HepG2 (cell line): ENCODE results near the gene ATP1A1. TPM values are rescaled to one million over a fixed set of nuclear protein-coding genes. Genes with fewer than 3 reads are reported as not detected.
A peak's percentile ranks its signal among the peaks of the same experiment; 100 is the strongest.

Source experiments
- ATAC-seq: fragments of 200-7000 bp; cut with Tn5 transposase; 3 replicates; pipeline ENCODE4 v1.9.1; 2020; ENCODE audit warnings: mild to moderate bottlenecking, moderate library complexity
- BruUV-seq: library from RNA; stranded (reverse); fragments of 400-500 nt; replicated peaks from 2 replicates; lab custom pipeline; 2021; lab: Mats Ljungman, UMichigan
- CTCF ChIA-PET: fragments of 300-600 bp; formaldehyde crosslinking; extraction: SDS; loops from one replicate; lab custom pipeline; 2021; ENCODE audit warnings: low total read pairs, inconsistent platforms, low intra/inter-chr PET ratio; lab: Yijun Ruan, JAX
- POLR2A ChIA-PET: fragments of 350-600 bp; sonication (Branson Sonifier 250); formaldehyde crosslinking; loops from one replicate; lab custom pipeline; 2020; ENCODE audit warnings: antibody characterized with exemption, inconsistent platforms; lab: Yijun Ruan, JAX
- DNase-seq: peaks from one replicate; pipeline ENCODE4 v3.0.0-alpha.2; 2015; ENCODE audit warnings: low spot score
- FAIRE-seq: peaks from 3 replicates; lab custom pipeline; 2011; peaks lifted over from hg19 to GRCh38; lab: Jason Lieb, UNC
- H2AFZ ChIP-seq: one replicate; pipeline ENCODE4 v1.6.1; 2011; ENCODE audit warnings: low read length, inconsistent platforms
- H3K27ac ChIP-seq: fragments of 300-600 bp; 3 replicates; pipeline ENCODE4 v1.8.0; 2011; ENCODE audit warnings: mixed run types, mild to moderate bottlenecking, mixed read lengths, low read length, inconsistent platforms; ENCODE audit not compliant: insufficient read depth; ENCODE audit errors: extremely low read length
- H3K27me3 ChIP-seq, 2 experiments: fragments of 200-600 bp in 1 of 2; 2 replicates in 1 of 2; 3 replicates in 1 of 2; pipeline versions ENCODE4 v1.6.0 to v1.8.0; 2011; ENCODE audit warnings: low read length in 2 of 2, mild to moderate bottlenecking in 2 of 2, moderate library complexity in 2 of 2, inconsistent platforms in 1 of 2; ENCODE audit not compliant: insufficient read depth in 2 of 2, control insufficient read depth in 1 of 2
- H3K36me3 ChIP-seq, 2 experiments: fragments of 200-600 bp in 1 of 2; replicated peaks in 1 of 2; 2 replicates in 1 of 2; 3 replicates in 1 of 2; pipeline versions ENCODE4 v1.5.1 to v1.8.0; 2011; ENCODE audit warnings: low read length in 2 of 2, inconsistent platforms in 1 of 2; ENCODE audit not compliant: insufficient read depth in 2 of 2, control insufficient read depth in 1 of 2
- H3K4me1 ChIP-seq: 2 replicates; pipeline ENCODE4 v1.5.1; 2012; ENCODE audit warnings: low read length, inconsistent platforms; ENCODE audit not compliant: insufficient read depth
- H3K4me2 ChIP-seq: 2 replicates; pipeline ENCODE4 v1.6.0; 2011; ENCODE audit warnings: low read depth, low read length, inconsistent platforms
- H3K4me3 ChIP-seq, 3 experiments: fragments of 200-600 bp in 1 of 3; sonication (generic), shearing (Covaris generic) in 1 of 3; replicated peaks in 1 of 3; 2 replicates each; pipeline ENCODE4 v1.5.1; 2011 to 2016; ENCODE audit warnings: low read length in 3 of 3, inconsistent platforms in 2 of 3, low read depth in 2 of 3, mild to moderate bottlenecking in 2 of 3, control low read depth in 1 of 3, mixed read lengths in 1 of 3; ENCODE audit not compliant: insufficient read depth in 1 of 3
- H3K79me2 ChIP-seq: one replicate; pipeline ENCODE4 v1.6.1; 2011; ENCODE audit warnings: low read length, inconsistent platforms; ENCODE audit not compliant: insufficient read depth
- H3K9ac ChIP-seq: 2 replicates; pipeline ENCODE4 v1.6.0; 2011; ENCODE audit warnings: mild to moderate bottlenecking, low read depth, low read length, inconsistent platforms; ENCODE audit not compliant: insufficient read depth
- H3K9me3 ChIP-seq: 2 replicates; pipeline ENCODE4 v1.5.1; 2012; ENCODE audit warnings: mild to moderate bottlenecking, low read length
- H4K20me1 ChIP-seq: 2 replicates; pipeline ENCODE4 v1.6.0; 2011; ENCODE audit warnings: inconsistent platforms, mild to moderate bottlenecking, low read length, moderate library complexity; ENCODE audit not compliant: insufficient read depth
- FOXO1 ChIP-seq: sonication (generic); formaldehyde crosslinking; IDR thresholded peaks from 2 replicates; pipeline ENCODE4 v1.4.0; 2020; ENCODE audit warnings: missing genetic modification reagents
- KDM6A ChIP-seq: IDR thresholded peaks from 2 replicates; pipeline ENCODE4 v1.6.1; 2016; ENCODE audit warnings: low read depth
- KLF13 ChIP-seq: sonication (generic); formaldehyde crosslinking; IDR thresholded peaks from 2 replicates; pipeline ENCODE4 v1.4.0; 2020; ENCODE audit warnings: mild to moderate bottlenecking, missing genetic modification reagents
- MTF1 ChIP-seq: sonication (generic); formaldehyde crosslinking; IDR thresholded peaks from 2 replicates; pipeline ENCODE4 v1.5.0; 2020; ENCODE audit warnings: missing genetic modification reagents
- ZNF24 ChIP-seq: fragments of 450-650 bp; IDR thresholded peaks from 2 replicates; pipeline ENCODE4 v1.6.1; 2017; ENCODE audit warnings: antibody characterized with exemption, mild to moderate bottlenecking
- ZNF430 ChIP-seq: sonication (generic); formaldehyde crosslinking; IDR thresholded peaks from 2 replicates; pipeline ENCODE4 v1.9.0; 2021; ENCODE audit warnings: mild to moderate bottlenecking, missing genetic modification reagents
- ZNF563 ChIP-seq: sonication (generic); formaldehyde crosslinking; IDR thresholded peaks from 2 replicates; pipeline ENCODE4 v1.8.0; 2022; ENCODE audit warnings: mild to moderate bottlenecking, moderate library complexity, missing genetic modification reagents
- ZNF572 ChIP-seq: sonication (generic); formaldehyde crosslinking; IDR thresholded peaks from 2 replicates; pipeline ENCODE4 v1.5.1; 2020; ENCODE audit warnings: mild to moderate bottlenecking, missing genetic modification reagents
- ZNF761 ChIP-seq: sonication (generic); formaldehyde crosslinking; conservative IDR thresholded peaks from 2 replicates; pipeline ENCODE4 v1.4.0; 2020; ENCODE audit warnings: mild to moderate bottlenecking, missing genetic modification reagents
- WGBS: methylation state at CpG from one replicate; pipeline ENCODE4 v1.1.6; 2017; ENCODE audit warnings: low lambda C conversion rate; 5-methylcytosine and 5-hydroxymethylcytosine counted together
- in situ Hi-C: cut with HindIII; loops from 2 replicates; pipeline ENCODE4 v1.10.0; 2017; ENCODE audit warnings: low pct_unique_long_range_greater_than_20kb; ENCODE audit not compliant: extremely low pct_ligation_motif_present
- intact Hi-C: fragments of 100-400 bp; cut with micrococcal nuclease; formaldehyde crosslinking; loops from one replicate; pipeline ENCODE4 v1.10.0; 2022; ENCODE audit not compliant: unreplicated experiment
- polyA plus RNA-seq, 8 experiments: library from polyadenylated mRNA; depleted of rRNA in 3 of 8; stranded (reverse) in 7 of 8; unstranded in 1 of 8; fragments of >200 nt; fragmentation: Illumina TruSeq in 4 of 8; extraction: Trizol in 4 of 8; gene quantifications; 2 replicates each; pipeline versions ENCODE4 v1.2.1 to v1.2.3, GENCODE V29; 2011 to 2016; ENCODE audit warnings: low read depth in 4 of 8, missing spikeins in 1 of 8, mixed read lengths in 1 of 8; ENCODE audit not compliant: insufficient read depth in 1 of 8
- total RNA-seq, 5 experiments: library from RNA; depleted of rRNA; stranded (reverse); fragments of >200 nt; fragmentation: Illumina TruSeq; extraction: Trizol; gene quantifications; 2 replicates each; pipeline ENCODE4 v1.2.3, GENCODE V29; 2016; ENCODE audit warnings: low read depth in 1 of 5
- TF ChIP-seq, protein P1 (sequence below): sonication (generic); formaldehyde crosslinking; IDR thresholded peaks from 2 replicates; pipeline ENCODE4 v1.8.0; 2022; ENCODE audit warnings: missing genetic modification reagents, mild to moderate bottlenecking, moderate library complexity, borderline replicate concordance
- TF ChIP-seq, protein P2 (sequence below): sonication (generic); formaldehyde crosslinking; IDR thresholded peaks from 2 replicates; pipeline ENCODE4 v1.8.0; 2023; ENCODE audit warnings: mild to moderate bottlenecking, missing genetic modification reagents
- TF ChIP-seq, protein P3 (sequence below): sonication (generic); formaldehyde crosslinking; IDR thresholded peaks from 2 replicates; pipeline ENCODE4 v1.8.0; 2022; ENCODE audit warnings: missing genetic modification reagents, low read depth, mild to moderate bottlenecking, borderline replicate concordance

Gene ATP1A1
- total and polyA plus RNA-seq, 2 of the 13 experiments (the other 11 are each of a cell fraction or from before 2014, with no cell fraction given) = 280 to 705 TPM

DNA sequence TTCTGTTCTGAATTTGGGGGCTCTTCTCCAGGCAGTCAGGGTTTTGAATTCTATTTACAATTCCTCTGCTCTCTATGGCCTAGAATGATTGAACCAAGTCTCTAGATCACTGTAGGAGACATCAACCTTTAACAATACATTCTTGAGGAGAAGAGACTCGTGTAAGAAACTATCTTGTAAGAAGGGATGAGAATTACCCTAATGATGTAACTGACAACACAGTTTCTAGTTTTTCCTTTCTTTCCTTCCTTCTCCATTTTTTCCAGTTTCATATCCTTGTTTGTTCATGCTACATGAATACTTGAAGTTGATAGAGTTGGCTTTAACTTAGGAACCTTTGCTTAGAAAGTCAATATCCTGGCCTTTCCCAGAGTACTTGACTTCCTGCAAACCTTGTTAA is 1.3 kb upstream of the ATP1A1 start (continued):
- TF ChIP-seq MTF1 (CRISPR knock-in tag) (no peak), ZNF563 (CRISPR knock-in tag) (no peak), ZNF24 (no peak)
- TF ChIP-seq, protein P1, sequence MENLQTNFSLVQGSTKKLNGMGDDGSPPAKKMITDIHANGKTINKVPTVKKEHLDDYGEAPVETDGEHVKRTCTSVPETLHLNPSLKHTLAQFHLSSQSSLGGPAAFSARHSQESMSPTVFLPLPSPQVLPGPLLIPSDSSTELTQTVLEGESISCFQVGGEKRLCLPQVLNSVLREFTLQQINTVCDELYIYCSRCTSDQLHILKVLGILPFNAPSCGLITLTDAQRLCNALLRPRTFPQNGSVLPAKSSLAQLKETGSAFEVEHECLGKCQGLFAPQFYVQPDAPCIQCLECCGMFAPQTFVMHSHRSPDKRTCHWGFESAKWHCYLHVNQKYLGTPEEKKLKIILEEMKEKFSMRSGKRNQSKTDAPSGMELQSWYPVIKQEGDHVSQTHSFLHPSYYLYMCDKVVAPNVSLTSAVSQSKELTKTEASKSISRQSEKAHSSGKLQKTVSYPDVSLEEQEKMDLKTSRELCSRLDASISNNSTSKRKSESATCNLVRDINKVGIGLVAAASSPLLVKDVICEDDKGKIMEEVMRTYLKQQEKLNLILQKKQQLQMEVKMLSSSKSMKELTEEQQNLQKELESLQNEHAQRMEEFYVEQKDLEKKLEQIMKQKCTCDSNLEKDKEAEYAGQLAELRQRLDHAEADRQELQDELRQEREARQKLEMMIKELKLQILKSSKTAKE (CRISPR knock-in tag) = no peak

DNA sequence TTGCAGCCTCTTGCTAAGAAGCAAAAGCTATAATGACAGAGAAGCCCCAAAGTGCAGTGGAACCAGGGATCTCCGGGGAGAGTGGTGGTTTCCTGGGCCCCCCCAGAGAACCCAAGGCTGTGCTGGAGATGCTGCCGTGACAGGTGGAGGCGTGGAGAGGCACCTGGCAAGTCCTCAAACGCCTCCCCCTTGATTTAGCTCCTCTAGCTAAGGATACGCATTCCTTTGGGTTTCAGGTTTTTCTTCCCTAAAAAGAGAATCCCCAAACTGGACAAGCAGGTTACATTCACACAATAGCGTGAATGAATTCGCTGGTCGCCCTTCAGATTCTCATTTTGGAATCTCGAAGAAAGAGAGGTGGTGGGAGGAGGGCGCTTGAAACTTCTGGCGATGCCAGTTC is 853 bp upstream of the ATP1A1 start:
- peaks cover 45% of the 10 kb centered on the region for H3K4me1 ChIP-seq
- H2AFZ ChIP-seq = no peak overlapping the region
- H3K4me3 ChIP-seq = peak overlapping the region in 2 of 3 experiments; percentile 84 to 89; a peak in 2 of 6 replicates
- peak overlapping the region; percentile 76 for H3K4me2 ChIP-seq
- H3K36me3 ChIP-seq = no peaks in the 10 kb centered on the region; a peak in 1 of 5 replicates
- no TSS peak for BruUV-seq
- ChIA-PET CTCF (no interaction called here), POLR2A (interaction anchor here (1.2 to 2.2 kb wide), 3 partner anchors 40 to 122 kb away, joined by 5 to 8 read pairs (median 5); no protein-coding TSS in a partner anchor)
- ATAC-seq (no peak), FAIRE-seq (no peak), DNase-seq (no peak)
- no peak overlapping the region for H3K27ac ChIP-seq
- H3K79me2 ChIP-seq = peaks cover 35% of the 10 kb centered on the region
- 57% methylated on average over 11 of the region's 11 CpGs for WGBS
- H3K9ac ChIP-seq = no peak overlapping the region
- H4K20me1 ChIP-seq = peaks cover 26% of the 10 kb centered on the region
- TF ChIP-seq, protein P2, sequence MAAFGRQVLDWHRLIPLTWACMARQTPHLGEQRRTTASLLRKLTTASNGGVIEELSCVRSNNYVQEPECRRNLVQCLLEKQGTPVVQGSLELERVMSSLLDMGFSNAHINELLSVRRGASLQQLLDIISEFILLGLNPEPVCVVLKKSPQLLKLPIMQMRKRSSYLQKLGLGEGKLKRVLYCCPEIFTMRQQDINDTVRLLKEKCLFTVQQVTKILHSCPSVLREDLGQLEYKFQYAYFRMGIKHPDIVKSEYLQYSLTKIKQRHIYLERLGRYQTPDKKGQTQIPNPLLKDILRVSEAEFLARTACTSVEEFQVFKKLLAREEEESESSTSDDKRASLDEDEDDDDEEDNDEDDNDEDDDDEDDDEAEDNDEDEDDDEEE (CRISPR knock-in tag) = no peak
- TF ChIP-seq ZNF572 (CRISPR knock-in tag) = no peak
- TF ChIP-seq ZNF761 (CRISPR knock-in tag) = no peak
- TF ChIP-seq KDM6A (CRISPR knock-in tag) = no peak
- TF ChIP-seq FOXO1 (CRISPR knock-in tag) = no peak
- no peak for TF ChIP-seq KLF13 (CRISPR knock-in tag)
- 0 out of 2 replicates have a peak, but pooled peaks have one; percentile 23 for TF ChIP-seq ZNF430
- TF ChIP-seq, protein P3, sequence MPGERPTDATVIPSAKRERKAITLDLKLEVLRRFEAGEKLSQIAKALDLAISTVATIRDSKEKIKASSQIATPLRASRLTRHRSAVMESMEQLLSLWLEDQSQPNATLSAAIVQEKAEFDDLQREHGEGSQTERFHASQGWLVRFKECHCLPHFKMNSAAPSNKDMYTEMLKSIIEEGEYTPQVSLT = no peak
- H3K9me3 ChIP-seq = no peaks in the 10 kb centered on the region
- intact Hi-C loops (no loop called here), in situ Hi-C loops (no loop called here)
- peaks cover 2 to 9% of the 10 kb centered on the region in 2 experiments; a peak in 2 of 5 replicates for H3K27me3 ChIP-seq
